ENCODE results near the gene JMJD8. TPM values are rescaled to one million over a fixed set of nuclear protein-coding genes. Genes with fewer than 3 reads are reported as not detected.

JMJD8 gene
- total RNA-seq, 1 donor, result 42.8 TPM

- TF ChIP-seq CTCF (IDR thresholded peaks at IDR 0.05; ENCODE audit: insufficient read depth, low read length), result no peak
- DNase-seq (ENCODE audit: low read depth), result no peak
- no peak overlapping the region for H3K4me3 ChIP-seq (ENCODE audit: low read depth, low read length)
Observed at GRCh38 chr16:726188-726437, 42.0 kb upstream of the JMJD8 start.

- DNase-seq (ENCODE audit: low read depth), result no peak
- no peak for TF ChIP-seq CTCF (IDR thresholded peaks at IDR 0.05; ENCODE audit: insufficient read depth, low read length)
- no peak overlapping the region for H3K4me3 ChIP-seq (ENCODE audit: low read depth, low read length)
Observed at GRCh38 chr16:725463-726187, 41.5 kb upstream of the JMJD8 start.

- no peak for DNase-seq (ENCODE audit: low read depth)
- no peak for TF ChIP-seq CTCF (IDR thresholded peaks at IDR 0.05; ENCODE audit: insufficient read depth, low read length)
- no peak overlapping the region for H3K4me3 ChIP-seq (ENCODE audit: low read depth, low read length)
Observed at GRCh38 chr16:725041-725376, 40.9 kb upstream of the JMJD8 start.

GRCh38 chr16:724188-725040, 40.3 kb upstream of the JMJD8 start:
- TF ChIP-seq CTCF (IDR thresholded peaks at IDR 0.05; ENCODE audit: insufficient read depth, low read length), result no peak
- no peak overlapping the region for H3K4me3 ChIP-seq (ENCODE audit: low read depth, low read length)
- no peak for DNase-seq (ENCODE audit: low read depth)

- no peak for DNase-seq (ENCODE audit: low read depth)
- no peak overlapping the region for H3K4me3 ChIP-seq (ENCODE audit: low read depth, low read length)
- TF ChIP-seq CTCF (IDR thresholded peaks at IDR 0.05; ENCODE audit: insufficient read depth, low read length), result no peak
Observed at GRCh38 chr16:723695-724094, 39.6 kb upstream of the JMJD8 start.

- no peak for DNase-seq (ENCODE audit: low read depth)
- no peak for TF ChIP-seq CTCF (IDR thresholded peaks at IDR 0.05; ENCODE audit: insufficient read depth, low read length)
- H3K4me3 ChIP-seq (ENCODE audit: low read depth, low read length), result no peak overlapping the region
Observed at GRCh38 chr16:722835-723633, 38.9 kb upstream of the JMJD8 start.
